HepG2 (cell line): ENCODE measurements around the gene TLR9. TPM values are rescaled to one million over a fixed set of nuclear protein-coding genes. Genes with fewer than 3 reads are reported as not detected.

Experiments used
- ATF7-NPFF ChIP-seq: sonication (generic); formaldehyde crosslinking; IDR thresholded peaks from 2 replicates; pipeline ENCODE4 v1.8.1; 2023; ENCODE audit warnings: mild to moderate bottlenecking, low read depth, missing genetic modification reagents, moderate library complexity
- BRD4 ChIP-seq: sonication (generic); formaldehyde crosslinking; IDR thresholded peaks from 2 replicates; pipeline ENCODE4 v1.4.0; 2020; ENCODE audit warnings: missing genetic modification reagents
- ELF3 ChIP-seq: IDR thresholded peaks from 2 replicates; pipeline ENCODE4 v1.6.1; 2016; ENCODE audit warnings: missing genetic modification reagents, missing compliant biosample characterization
- ETS1 ChIP-seq: sonication (generic); formaldehyde crosslinking; IDR thresholded peaks from 2 replicates; pipeline ENCODE4 v1.4.0; 2020; ENCODE audit warnings: missing genetic modification reagents
- HIVEP1 ChIP-seq: sonication (generic); formaldehyde crosslinking; IDR thresholded peaks from 2 replicates; pipeline ENCODE4 v1.4.0; 2020; ENCODE audit warnings: mild to moderate bottlenecking, missing genetic modification reagents
- HOXA9 ChIP-seq: sonication (generic); formaldehyde crosslinking; IDR thresholded peaks from 2 replicates; pipeline ENCODE4 v1.8.1; 2022; ENCODE audit warnings: missing genetic modification reagents, mild to moderate bottlenecking, moderate library complexity, borderline replicate concordance
- ISX ChIP-seq: sonication (generic); formaldehyde crosslinking; conservative IDR thresholded peaks from 2 replicates; pipeline ENCODE4 v1.5.0; 2020; ENCODE audit warnings: missing genetic modification reagents
- KAT2B ChIP-seq: fragments of 150-350 bp; IDR thresholded peaks from 2 replicates; pipeline ENCODE4 v1.6.1; 2014; ENCODE audit warnings: low read depth, low read length, borderline replicate concordance
- NCOR1 ChIP-seq: fragments of 200-600 bp; sonication (generic); IDR thresholded peaks from 2 replicates; pipeline ENCODE4 v1.7.0; 2017; ENCODE audit warnings: antibody characterized with exemption, low read length, borderline replicate concordance
- NR2C2 ChIP-seq: sonication (generic); formaldehyde crosslinking; IDR thresholded peaks from 2 replicates; pipeline ENCODE4 v1.4.0; 2020; ENCODE audit warnings: missing genetic modification reagents, mild to moderate bottlenecking, moderate library complexity, borderline replicate concordance
- POLR2AphosphoS2 ChIP-seq: IDR thresholded peaks from 2 replicates; pipeline ENCODE4 v1.6.1; 2011; ENCODE audit warnings: low read depth, low read length, improper control_type of control experiment
- REXO4 ChIP-seq: sonication (generic); formaldehyde crosslinking; IDR thresholded peaks from 2 replicates; pipeline ENCODE4 v1.8.0; 2022; ENCODE audit warnings: missing genetic modification reagents, mild to moderate bottlenecking, borderline replicate concordance
- RXRA ChIP-seq: sonication (generic); formaldehyde crosslinking; IDR thresholded peaks from 2 replicates; pipeline ENCODE4 v1.5.1; 2020; ENCODE audit warnings: missing genetic modification reagents
- SMAD9 ChIP-seq: sonication (generic); formaldehyde crosslinking; IDR thresholded peaks from 2 replicates; pipeline ENCODE4 v1.5.1; 2020; ENCODE audit warnings: mild to moderate bottlenecking, missing genetic modification reagents
- SP4 ChIP-seq: sonication (generic); formaldehyde crosslinking; IDR thresholded peaks from 2 replicates; pipeline ENCODE4 v1.8.1; 2023; ENCODE audit warnings: mild to moderate bottlenecking, missing genetic modification reagents
- UBTF ChIP-seq: sonication (generic); formaldehyde crosslinking; IDR thresholded peaks from 2 replicates; pipeline ENCODE4 v1.4.0; 2020; ENCODE audit warnings: mild to moderate bottlenecking, missing genetic modification reagents
- ZIK1 ChIP-seq: sonication (generic); formaldehyde crosslinking; IDR thresholded peaks from 2 replicates; pipeline ENCODE4 v1.5.0; 2020; ENCODE audit warnings: mild to moderate bottlenecking, low read depth, missing genetic modification reagents, borderline replicate concordance
- ZNF276 ChIP-seq: sonication (generic); formaldehyde crosslinking; IDR thresholded peaks from 2 replicates; pipeline ENCODE4 v1.4.0; 2020; ENCODE audit warnings: mild to moderate bottlenecking, low read depth, missing genetic modification reagents
- ZNF678 ChIP-seq: sonication (generic); formaldehyde crosslinking; IDR thresholded peaks from 2 replicates; pipeline ENCODE4 v1.4.0; 2020; ENCODE audit warnings: mild to moderate bottlenecking, missing genetic modification reagents
- ZNF749 ChIP-seq: sonication (generic); formaldehyde crosslinking; IDR thresholded peaks from 2 replicates; pipeline ENCODE4 v1.8.0; 2022; ENCODE audit warnings: mild to moderate bottlenecking, missing genetic modification reagents, moderate library complexity, borderline replicate concordance
- ZNF776 ChIP-seq: sonication (generic); formaldehyde crosslinking; IDR thresholded peaks from 2 replicates; pipeline ENCODE4 v1.4.0; 2020; ENCODE audit warnings: mild to moderate bottlenecking, missing genetic modification reagents
- ZNF784 ChIP-seq: sonication (generic); formaldehyde crosslinking; IDR thresholded peaks from 2 replicates; pipeline ENCODE4 v1.5.1; 2020; ENCODE audit warnings: missing genetic modification reagents, mild to moderate bottlenecking, borderline replicate concordance
- polyA plus RNA-seq, 8 experiments: library from polyadenylated mRNA; depleted of rRNA in 3 of 8; stranded (reverse) in 7 of 8; unstranded in 1 of 8; fragments of >200 nt; fragmentation: Illumina TruSeq in 4 of 8; extraction: Trizol in 4 of 8; gene quantifications; 2 replicates each; pipeline versions ENCODE4 v1.2.1 to v1.2.3, GENCODE V29; 2011 to 2016; ENCODE audit warnings: low read depth in 4 of 8, missing spikeins in 1 of 8, mixed read lengths in 1 of 8; ENCODE audit not compliant: insufficient read depth in 1 of 8
- total RNA-seq, 5 experiments: library from RNA; depleted of rRNA; stranded (reverse); fragments of >200 nt; fragmentation: Illumina TruSeq; extraction: Trizol; gene quantifications; 2 replicates each; pipeline ENCODE4 v1.2.3, GENCODE V29; 2016; ENCODE audit warnings: low read depth in 1 of 5

TLR9 gene
- total and polyA plus RNA-seq, 2 of the 13 experiments (the other 11 are each of a cell fraction or from before 2014, with no cell fraction given) = not detected

- TF ChIP-seq REXO4 (CRISPR knock-in tag) (0 out of 2 replicates have a peak, but pooled peaks have one; percentile 56), BRD4 (CRISPR knock-in tag) (peak; percentile 25; the same call in 1 of the 2 replicates), NR2C2 (CRISPR knock-in tag) (peak; percentile 40), ELF3 (CRISPR knock-in tag) (peak; percentile 57; the same call in 1 of the 2 replicates), ZIK1 (CRISPR knock-in tag) (peak; percentile 49; the same call in 1 of the 2 replicates), ZNF678 (no peak), SP4 (CRISPR knock-in tag) (peak; percentile 52; the same call in 1 of the 2 replicates), ATF7-NPFF (CRISPR knock-in tag) (peak; percentile 85), UBTF (CRISPR knock-in tag) (peak; percentile 45; the same call in 1 of the 2 replicates), ISX (CRISPR knock-in tag) (peak; percentile 87; the same call in 1 of the 2 replicates), ZNF749 (0 out of 2 replicates have a peak, but pooled peaks have one; percentile 23), SMAD9 (CRISPR knock-in tag) (no peak), HOXA9 (CRISPR knock-in tag) (peak; percentile 57; the same call in 1 of the 2 replicates), RXRA (CRISPR knock-in tag) (peak; percentile 51; the same call in 1 of the 2 replicates), ZNF776 (peak; percentile 22; the same call in 1 of the 2 replicates), ETS1 (CRISPR knock-in tag) (peak; percentile 93; the same call in 1 of the 2 replicates), POLR2AphosphoS2 (no peak), HIVEP1 (CRISPR knock-in tag) (no peak; the same call in 1 of the 2 replicates), KAT2B (no peak), NCOR1 (no peak), ZNF784 (CRISPR knock-in tag) (peak; percentile 56; the same call in 1 of the 2 replicates), ZNF276 (peak; percentile 55; the same call in 1 of the 2 replicates)
These were observed 20.1 kb upstream of the TLR9 start, which contains the start of gene PPM1M (continued) for GRCh38 chr3:52245322-52246263.
